Measurements from ENCODE around the gene DLL1. TPM values are rescaled to one million over a fixed set of nuclear protein-coding genes. Genes with fewer than 3 reads are reported as not detected.

DLL1 gene
- total RNA-seq, 1 experiment from 2014 or later: 2.8 TPM

DNA sequence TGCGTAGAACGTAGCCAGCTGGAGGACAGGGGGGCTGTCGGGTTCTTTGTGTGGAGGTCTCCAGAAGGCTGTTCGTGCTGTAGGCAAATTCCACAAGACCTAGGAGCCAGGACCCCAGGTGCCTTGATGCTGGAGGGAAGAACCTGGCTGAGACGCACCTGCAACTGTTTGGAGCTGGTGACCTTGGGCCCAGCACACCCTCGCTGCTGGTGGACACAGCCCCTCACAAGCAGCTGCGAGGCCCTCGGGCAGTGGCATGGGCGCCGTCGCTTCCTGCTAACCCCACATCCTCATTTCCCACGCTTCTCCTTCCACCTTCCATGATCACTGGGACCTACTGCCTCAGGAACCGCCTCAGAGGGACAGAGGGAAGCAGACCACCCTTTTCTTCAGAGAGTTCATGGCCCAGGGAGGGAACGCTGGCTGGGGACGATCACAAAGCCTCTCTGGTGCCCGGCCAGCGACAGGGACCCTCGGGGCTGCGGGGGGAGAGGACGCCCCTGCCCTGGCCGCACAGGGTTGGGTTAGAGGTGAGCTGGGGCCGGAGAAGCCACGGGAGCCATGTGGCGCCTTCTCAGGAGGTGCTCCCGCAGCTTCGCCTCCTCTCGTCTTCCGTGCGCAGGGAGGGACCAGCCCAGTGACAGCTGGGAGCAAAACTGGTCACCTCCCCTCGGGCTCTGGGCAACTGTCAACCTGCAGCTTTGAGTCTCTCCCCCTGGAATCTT, 18.4 kb downstream of the DLL1 start:
- peaks cover 16% of the 10 kb centered on the region for H3K27me3 Mint-ChIP-seq (ENCODE audit: low read depth)
- Histone ChIP-seq H2BK12ac (ENCODE audit: insufficient read length, low read depth, low read length) (no peak overlapping the region), H3K79me1 (ENCODE audit: insufficient read depth, low read depth, low read length, poor library complexity, severe bottlenecking) (no peaks in the 10 kb centered on the region)

More for the DNA sequence above, 18.4 kb downstream of the DLL1 start:
- WGBS (ENCODE audit: extremely low coverage, insufficient read length, low lambda C conversion rate): no CpG with 5 or more reads among the region's 30 CpGs
- Histone ChIP-seq H3T11ph (ENCODE audit: low read length) (no peak overlapping the region), H3K14ac (ENCODE audit: insufficient read depth, low read length) (no peak overlapping the region; the same call in 1 of the 2 replicates), H4K91ac (ENCODE audit: insufficient read length, low read depth, low read length) (no peak overlapping the region), H4K20me1 (ENCODE audit: control insufficient read depth, insufficient read depth, insufficient read length) (no peaks in the 10 kb centered on the region), H3K23ac (ENCODE audit: insufficient read length, low read depth, low read length) (no peak overlapping the region), H2AK5ac (ENCODE audit: insufficient read length, low read length) (no peak overlapping the region), H3K9ac (ENCODE audit: extremely low read depth, insufficient read length, low read length) (no peak overlapping the region), H4K8ac (replicated peaks; ENCODE audit: insufficient read length, low read depth, low read length) (no peak overlapping the region), H3K4me2 (ENCODE audit: insufficient read depth, insufficient read length, low read length) (no peak overlapping the region), H2BK15ac (ENCODE audit: low read depth, low read length) (no peak overlapping the region), H3K79me2 (ENCODE audit: insufficient read depth, low read length) (no peaks in the 10 kb centered on the region), H3K4ac (ENCODE audit: low read depth, low read length) (no peak overlapping the region), H3K18ac (ENCODE audit: insufficient read length, low read depth, low read length) (no peak overlapping the region), H3K4me1 (ENCODE audit: insufficient read depth, low read length) (no peaks in the 10 kb centered on the region), H4K5ac (ENCODE audit: insufficient read length, low read depth, low read length) (no peak overlapping the region), H3K56ac (ENCODE audit: insufficient read length, low read depth, low read length) (no peak overlapping the region), H2BK5ac (ENCODE audit: insufficient read length, low read length) (no peak overlapping the region), H2BK20ac (ENCODE audit: low read depth, low read length, poor library complexity, severe bottlenecking) (no peak overlapping the region), H3K9me3 (ENCODE audit: control insufficient read depth, low read depth, low read length) (no peaks in the 10 kb centered on the region), H3K27ac (ENCODE audit: insufficient read length, low read depth, low read length) (no peak overlapping the region), H3K27me3 (ENCODE audit: insufficient read depth, low read length) (no peaks in the 10 kb centered on the region), H2BK120ac (ENCODE audit: low read depth, low read length, poor library complexity, severe bottlenecking) (no peak overlapping the region), H3K23me2 (ENCODE audit: insufficient read length, low read depth, low read length, poor library complexity, severe bottlenecking) (no peaks in the 10 kb centered on the region), H2AFZ (ENCODE audit: low read length) (no peak overlapping the region)
- Mint-ChIP-seq H3K27ac (no peak overlapping the region), H3K4me1 (peaks cover 15 to 20% of the 10 kb centered on the region in 2 experiments), H3K9me3 (no peaks in the 10 kb centered on the region), H3K36me3 (ENCODE audit: insufficient read depth in 1 of 3, low read depth in 3 of 3) (no peaks in the 10 kb centered on the region), H3K4me3 (no peak overlapping the region)
- DNase-seq: no peak
- TF ChIP-seq, protein P1, sequence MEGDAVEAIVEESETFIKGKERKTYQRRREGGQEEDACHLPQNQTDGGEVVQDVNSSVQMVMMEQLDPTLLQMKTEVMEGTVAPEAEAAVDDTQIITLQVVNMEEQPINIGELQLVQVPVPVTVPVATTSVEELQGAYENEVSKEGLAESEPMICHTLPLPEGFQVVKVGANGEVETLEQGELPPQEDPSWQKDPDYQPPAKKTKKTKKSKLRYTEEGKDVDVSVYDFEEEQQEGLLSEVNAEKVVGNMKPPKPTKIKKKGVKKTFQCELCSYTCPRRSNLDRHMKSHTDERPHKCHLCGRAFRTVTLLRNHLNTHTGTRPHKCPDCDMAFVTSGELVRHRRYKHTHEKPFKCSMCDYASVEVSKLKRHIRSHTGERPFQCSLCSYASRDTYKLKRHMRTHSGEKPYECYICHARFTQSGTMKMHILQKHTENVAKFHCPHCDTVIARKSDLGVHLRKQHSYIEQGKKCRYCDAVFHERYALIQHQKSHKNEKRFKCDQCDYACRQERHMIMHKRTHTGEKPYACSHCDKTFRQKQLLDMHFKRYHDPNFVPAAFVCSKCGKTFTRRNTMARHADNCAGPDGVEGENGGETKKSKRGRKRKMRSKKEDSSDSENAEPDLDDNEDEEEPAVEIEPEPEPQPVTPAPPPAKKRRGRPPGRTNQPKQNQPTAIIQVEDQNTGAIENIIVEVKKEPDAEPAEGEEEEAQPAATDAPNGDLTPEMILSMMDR (conservative IDR thresholded peaks at IDR 0.05): no peak
